ENCODE results near the gene TULP1. TPM values are rescaled to one million over a fixed set of nuclear protein-coding genes. Genes with fewer than 3 reads are reported as not detected.

The TULP1 gene
- total RNA-seq, 1 donor from 2014 or later = not detected

- peaks cover 8% of the 10 kb centered on the region for H3K27me3 Mint-ChIP-seq (ENCODE audit: unreplicated experiment)
- no peaks in the 10 kb centered on the region for H3K9me3 Mint-ChIP-seq (ENCODE audit: unreplicated experiment)
- DNase-seq (ENCODE audit: low spot score) = no peak
- H3K4me1 Mint-ChIP-seq (ENCODE audit: unreplicated experiment) = peaks cover 11% of the 10 kb centered on the region
- no peak overlapping the region for H3K4me3 Mint-ChIP-seq (ENCODE audit: unreplicated experiment)
- peaks cover 16% of the 10 kb centered on the region for H3K36me3 Mint-ChIP-seq (ENCODE audit: low read depth, unreplicated experiment)
- no peak for TF ChIP-seq CTCF (IDR thresholded peaks at IDR 0.05; ENCODE audit: unreplicated experiment)
- no peak overlapping the region for H3K27ac Mint-ChIP-seq (ENCODE audit: unreplicated experiment)
Observed at GRCh38 chr6:35474131-35474941, 38.4 kb downstream of the TULP1 start.

- no peak overlapping the region for H3K27ac Mint-ChIP-seq (ENCODE audit: unreplicated experiment)
- peaks cover 13% of the 10 kb centered on the region for H3K4me1 Mint-ChIP-seq (ENCODE audit: unreplicated experiment)
- H3K27me3 Mint-ChIP-seq (ENCODE audit: unreplicated experiment) = peaks cover 6% of the 10 kb centered on the region
- no peak overlapping the region for H3K4me3 Mint-ChIP-seq (ENCODE audit: unreplicated experiment)
- H3K36me3 Mint-ChIP-seq (ENCODE audit: low read depth, unreplicated experiment) = peaks cover 18% of the 10 kb centered on the region
- no peaks in the 10 kb centered on the region for H3K9me3 Mint-ChIP-seq (ENCODE audit: unreplicated experiment)
- no peak for TF ChIP-seq CTCF (IDR thresholded peaks at IDR 0.05; ENCODE audit: unreplicated experiment)
- no peak for DNase-seq (ENCODE audit: low spot score)
Observed at GRCh38 chr6:35473850-35474130, 38.9 kb downstream of the TULP1 start.

GRCh38 chr6:35473075-35473849, 39.4 kb downstream of the TULP1 start:
- peaks cover 13% of the 10 kb centered on the region for H3K4me1 Mint-ChIP-seq (ENCODE audit: unreplicated experiment)
- no peak for DNase-seq (ENCODE audit: low spot score)
- H3K4me3 Mint-ChIP-seq (ENCODE audit: unreplicated experiment) = no peak overlapping the region
- TF ChIP-seq CTCF (IDR thresholded peaks at IDR 0.05; ENCODE audit: unreplicated experiment) = no peak
- no peak overlapping the region for H3K27ac Mint-ChIP-seq (ENCODE audit: unreplicated experiment)
- H3K36me3 Mint-ChIP-seq (ENCODE audit: low read depth, unreplicated experiment) = peaks cover 18% of the 10 kb centered on the region
- no peaks in the 10 kb centered on the region for H3K9me3 Mint-ChIP-seq (ENCODE audit: unreplicated experiment)
- peaks cover 6% of the 10 kb centered on the region for H3K27me3 Mint-ChIP-seq (ENCODE audit: unreplicated experiment)

- Mint-ChIP-seq H3K36me3 (ENCODE audit: low read depth, unreplicated experiment) (peaks cover 23% of the 10 kb centered on the region), H3K4me1 (ENCODE audit: unreplicated experiment) (peaks cover 18% of the 10 kb centered on the region), H3K27ac (ENCODE audit: unreplicated experiment) (no peak overlapping the region), H3K27me3 (ENCODE audit: unreplicated experiment) (peaks cover 6% of the 10 kb centered on the region), H3K4me3 (ENCODE audit: unreplicated experiment) (no peak overlapping the region), H3K9me3 (ENCODE audit: unreplicated experiment) (no peaks in the 10 kb centered on the region)
- TF ChIP-seq CTCF (IDR thresholded peaks at IDR 0.05; ENCODE audit: unreplicated experiment) = no peak
- no peak for DNase-seq (ENCODE audit: low spot score)
Observed at GRCh38 chr6:35471836-35472345, 40.8 kb downstream of the TULP1 start.
